CD4-positive, alpha-beta memory T cell (primary cell): ENCODE results near the gene TDRD9. TPM values are rescaled to one million over a fixed set of nuclear protein-coding genes. Genes with fewer than 3 reads are reported as not detected.

Experiments used
- CTCF ChIA-PET: fragments of 350-600 bp; sonication (Branson Sonifier 250); formaldehyde crosslinking; loops from one replicate; lab custom pipeline; 2021; ENCODE audit warnings: inconsistent platforms; ENCODE audit not compliant: partially characterized antibody; lab: Charles Lee
- POLR2A ChIA-PET: fragments of 350-600 bp; sonication (Branson Sonifier 250); formaldehyde crosslinking; loops from one replicate; lab custom pipeline; 2021; ENCODE audit not compliant: partially characterized antibody; lab: Charles Lee
- DNase-seq, 5 donors: peaks; one replicate each; pipeline versions ENCODE4 v3.0.0 to v3.0.0-alpha.2; 2020 to 2022; ENCODE audit warnings: mixed read lengths in 1 of 5
- H3K27ac ChIP-seq: one replicate; pipeline ENCODE4 v1.7.0; 2013; ENCODE audit warnings: low read depth, low read length
- H3K27me3 ChIP-seq: 2 replicates; pipeline ENCODE4 v1.7.0; 2013; ENCODE audit warnings: mild to moderate bottlenecking, low read length, moderate library complexity; ENCODE audit not compliant: insufficient read depth
- H3K36me3 ChIP-seq: 2 replicates; pipeline ENCODE4 v1.7.0; 2013; ENCODE audit warnings: mild to moderate bottlenecking, low read length, moderate library complexity; ENCODE audit not compliant: insufficient read depth
- H3K4me1 ChIP-seq: 2 replicates; pipeline ENCODE4 v1.7.0; 2013; ENCODE audit warnings: mild to moderate bottlenecking, low read length, moderate library complexity; ENCODE audit not compliant: insufficient read depth
- H3K4me3 ChIP-seq, 2 donors: one replicate each; pipeline ENCODE4 v1.7.0; 2013; ENCODE audit warnings: low read length in 2 of 2, mild to moderate bottlenecking in 1 of 2
- H3K9me3 ChIP-seq, 2 donors: one replicate each; pipeline ENCODE4 v1.7.0; 2013; ENCODE audit warnings: low read length in 2 of 2, control low read depth in 1 of 2; ENCODE audit not compliant: control insufficient read depth in 1 of 2
- H3K27ac Mint-ChIP-seq, 7 donors: one replicate each; pipeline ENCODE4 v1.8.0; 2020 to 2021; ENCODE audit warnings: mixed read lengths in 7 of 7, mild to moderate bottlenecking in 6 of 7, inconsistent platforms in 3 of 7, moderate library complexity in 3 of 7
- H3K27me3 Mint-ChIP-seq, 2 donors: one replicate each; pipeline ENCODE4 v1.8.0; 2020 to 2021; ENCODE audit warnings: mixed read lengths in 2 of 2
- H3K36me3 Mint-ChIP-seq, 2 donors: one replicate each; pipeline ENCODE4 v1.8.0; 2020 to 2021; ENCODE audit warnings: mixed read lengths in 2 of 2, inconsistent platforms in 1 of 2, mild to moderate bottlenecking in 1 of 2
- H3K4me1 Mint-ChIP-seq, 4 donors: one replicate each; pipeline ENCODE4 v1.8.0; 2020 to 2021; ENCODE audit warnings: mixed read lengths in 4 of 4, mild to moderate bottlenecking in 1 of 4
- H3K4me3 Mint-ChIP-seq, 8 donors: one replicate each; pipeline ENCODE4 v1.8.0; 2020 to 2021; ENCODE audit warnings: mixed read lengths in 8 of 8, mild to moderate bottlenecking in 7 of 8, moderate library complexity in 6 of 8, inconsistent platforms in 3 of 8
- H3K9me3 Mint-ChIP-seq, 8 donors: one replicate each; pipeline ENCODE4 v1.8.0; 2020 to 2021; ENCODE audit warnings: mixed read lengths in 8 of 8, mild to moderate bottlenecking in 5 of 8, inconsistent platforms in 3 of 8, moderate library complexity in 1 of 8
- intact Hi-C: fragments of 100-400 bp; cut with micrococcal nuclease; formaldehyde crosslinking; loops from one replicate; pipeline ENCODE4 v1.15.1; 2023
- polyA plus RNA-seq, 2 donors: library from polyadenylated mRNA; unstranded; fragments of 300-500 nt; fragmentation: Illumina TruSeq; gene quantifications; one replicate each; pipeline ENCODE4 v1.2.3, GENCODE V29; 2021
- total RNA-seq, 2 experiments: library from RNA; stranded (reverse); gene quantifications; one replicate each; pipeline ENCODE4 v1.2.3, GENCODE V29; 2021

TDRD9 gene
- total and polyA plus RNA-seq, 4 experiments from 2014 or later, result 0.28 to 1.2 (median 0.59) TPM

DNA sequence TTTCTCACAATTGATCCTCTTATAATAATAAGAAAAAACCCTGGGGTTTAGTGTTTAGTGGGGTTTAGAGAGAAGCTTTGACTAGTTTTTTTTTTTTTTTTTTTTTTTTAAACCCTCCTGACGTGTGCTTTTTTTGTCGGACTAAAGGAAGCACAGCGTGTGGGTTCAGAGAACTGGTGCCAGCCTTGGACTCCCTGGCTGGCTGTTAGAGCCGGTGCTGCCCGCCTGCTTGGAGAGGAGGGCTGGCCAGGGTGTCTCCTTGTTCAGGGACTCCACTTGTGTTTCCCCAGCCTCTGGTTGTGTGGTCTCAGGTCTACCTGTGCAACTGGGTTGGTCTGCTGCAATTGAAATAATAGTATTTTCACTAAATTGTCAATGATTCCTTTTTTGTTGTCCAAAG, 103.1 kb downstream of the TDRD9 start:
- intact Hi-C loops, result no loop called here
- no peak for DNase-seq
- no peak overlapping the region for H3K27ac Mint-ChIP-seq
- ChIA-PET CTCF (no interaction called here), POLR2A (no interaction called here)
- Histone ChIP-seq H3K27ac (no peak overlapping the region), H3K27me3 (peaks cover 4% of the 10 kb centered on the region), H3K36me3 (no peaks in the 10 kb centered on the region), H3K4me1 (no peaks in the 10 kb centered on the region), H3K9me3 (no peaks in the 10 kb centered on the region), H3K4me3 (no peak overlapping the region)
- H3K4me3 Mint-ChIP-seq, result no peak overlapping the region
- H3K9me3 Mint-ChIP-seq, result no peaks in the 10 kb centered on the region
- H3K36me3 Mint-ChIP-seq, result no peaks in the 10 kb centered on the region
- H3K4me1 Mint-ChIP-seq, result no peaks in the 10 kb centered on the region
- peaks cover 11 to 28% of the 10 kb centered on the region in 2 donors for H3K27me3 Mint-ChIP-seq

DNA sequence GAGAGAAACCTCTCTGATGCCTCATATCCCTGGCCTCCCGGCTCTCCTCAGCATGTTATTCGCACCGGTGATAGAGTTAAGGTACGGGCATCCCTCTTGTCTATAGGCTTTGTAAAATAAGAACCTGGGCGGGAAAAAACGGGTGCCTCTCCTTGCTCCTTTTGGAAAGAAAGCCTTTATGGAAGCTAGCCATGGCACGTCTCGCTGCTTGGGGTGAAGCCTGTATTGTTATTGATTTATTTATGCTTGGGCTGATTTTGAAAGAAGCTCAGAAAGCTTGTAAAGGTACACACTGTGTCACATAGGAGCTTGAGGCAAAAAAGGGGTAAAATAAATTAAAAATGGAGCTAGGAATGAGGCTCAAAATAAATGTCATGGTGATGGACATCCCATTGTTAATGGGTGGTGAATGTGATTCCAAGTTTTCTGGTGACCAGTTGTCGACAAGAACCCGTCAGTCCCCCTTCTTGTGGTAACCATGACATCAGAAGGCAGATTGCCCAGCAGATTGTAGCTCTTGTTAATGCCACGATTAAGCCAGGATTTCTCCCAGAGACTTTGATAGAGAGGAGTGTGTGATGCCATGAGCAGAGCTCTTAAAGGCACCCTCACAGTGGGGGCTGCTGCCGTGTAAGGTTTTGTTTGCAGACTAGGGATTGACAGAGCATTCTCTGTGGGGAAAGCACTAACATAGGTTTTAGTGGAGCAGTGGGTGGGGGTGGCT, 106.9 kb downstream of the TDRD9 start:
- no peak overlapping the region for H3K4me3 Mint-ChIP-seq
- Histone ChIP-seq H3K4me1 (no peaks in the 10 kb centered on the region), H3K9me3 (no peaks in the 10 kb centered on the region), H3K4me3 (no peak overlapping the region), H3K36me3 (no peaks in the 10 kb centered on the region), H3K27me3 (peaks cover 4% of the 10 kb centered on the region), H3K27ac (no peak overlapping the region)
- intact Hi-C loops, result no loop called here
- H3K36me3 Mint-ChIP-seq, result no peaks in the 10 kb centered on the region
- peaks cover 24 to 36% of the 10 kb centered on the region in 2 donors for H3K27me3 Mint-ChIP-seq
- DNase-seq, result no peak
- POLR2A ChIA-PET, result no interaction called here
- CTCF ChIA-PET, result no interaction called here
- no peaks in the 10 kb centered on the region for H3K9me3 Mint-ChIP-seq
- H3K27ac Mint-ChIP-seq, result no peak overlapping the region
- H3K4me1 Mint-ChIP-seq, result no peaks in the 10 kb centered on the region

DNA sequence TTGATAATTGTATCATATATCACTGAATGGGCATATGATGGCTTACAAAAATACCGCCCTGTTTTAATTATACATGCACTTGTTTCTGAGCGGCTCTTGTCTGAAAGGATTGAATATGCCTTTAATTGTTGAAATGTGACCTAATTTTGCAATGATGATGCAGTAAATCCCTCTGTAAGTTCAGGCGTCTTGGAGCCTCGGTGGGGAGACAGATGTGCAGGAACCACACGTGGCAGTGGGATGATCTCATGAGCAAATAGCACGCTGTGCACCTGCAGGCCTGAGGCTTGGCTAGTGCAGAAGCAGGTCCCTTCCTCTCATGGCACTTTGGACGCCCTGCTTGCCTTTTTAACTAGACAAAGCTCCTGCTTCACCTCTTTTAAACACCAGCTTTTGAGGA, 108.0 kb downstream of the TDRD9 start:
- POLR2A ChIA-PET, result no interaction called here
- CTCF ChIA-PET, result interaction anchor here (0.7 to 1.2 kb wide), 2 partner anchors 41 to 230 kb away, joined by 3 to 4 read pairs; no protein-coding TSS in a partner anchor
- no peak overlapping the region for H3K4me3 Mint-ChIP-seq

DNA sequence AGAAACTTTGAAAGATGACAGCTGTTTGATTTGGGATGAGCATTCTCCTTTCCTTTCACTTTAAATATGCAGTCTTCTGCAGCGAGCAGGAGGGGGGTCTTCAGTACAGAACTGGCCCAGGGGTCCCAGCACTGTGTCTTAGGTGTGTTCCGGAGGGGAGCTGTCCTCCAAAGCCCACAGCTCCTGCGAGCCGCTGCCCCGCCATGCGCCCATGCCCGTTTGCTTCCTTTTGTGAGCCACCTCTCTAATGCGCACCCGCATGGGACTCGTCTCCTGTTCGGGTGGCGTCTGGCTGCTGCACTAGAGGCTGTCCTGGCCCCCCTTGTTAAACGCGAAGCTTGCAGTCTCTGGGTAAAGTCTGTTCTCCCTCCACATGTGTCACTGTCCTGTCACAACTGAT, 108.8 kb downstream of the TDRD9 start:
- no peak overlapping the region for H3K4me3 ChIP-seq
- no peaks in the 10 kb centered on the region for H3K4me1 Mint-ChIP-seq
- H3K9me3 ChIP-seq, result no peaks in the 10 kb centered on the region
- no peaks in the 10 kb centered on the region for H3K36me3 Mint-ChIP-seq
- H3K4me1 ChIP-seq, result no peaks in the 10 kb centered on the region
- H3K27ac Mint-ChIP-seq, result no peak overlapping the region
- peaks cover 31 to 40% of the 10 kb centered on the region in 2 donors for H3K27me3 Mint-ChIP-seq
- intact Hi-C loops, result no loop called here
- H3K9me3 Mint-ChIP-seq, result no peaks in the 10 kb centered on the region
- ChIA-PET CTCF (interaction anchor here (0.7 to 1.2 kb wide), 2 partner anchors 41 to 231 kb away, joined by 3 to 4 read pairs; no protein-coding TSS in a partner anchor), POLR2A (no interaction called here)
- H3K27ac ChIP-seq, result no peak overlapping the region
- DNase-seq, result no peak
- H3K36me3 ChIP-seq, result no peaks in the 10 kb centered on the region
- peaks cover 4% of the 10 kb centered on the region for H3K27me3 ChIP-seq
- no peak overlapping the region for H3K4me3 Mint-ChIP-seq

More for the DNA sequence above, 108.0 kb downstream of the TDRD9 start:
- no peaks in the 10 kb centered on the region for H3K9me3 Mint-ChIP-seq
- peaks cover 28 to 41% of the 10 kb centered on the region in 2 donors for H3K27me3 Mint-ChIP-seq
- no peaks in the 10 kb centered on the region for H3K4me1 Mint-ChIP-seq
- Histone ChIP-seq H3K4me3 (no peak overlapping the region), H3K27ac (no peak overlapping the region), H3K36me3 (no peaks in the 10 kb centered on the region), H3K27me3 (peaks cover 4% of the 10 kb centered on the region), H3K9me3 (no peaks in the 10 kb centered on the region), H3K4me1 (no peaks in the 10 kb centered on the region)
- intact Hi-C loops, result no loop called here
- H3K27ac Mint-ChIP-seq, result no peak overlapping the region
- no peak for DNase-seq
- no peaks in the 10 kb centered on the region for H3K36me3 Mint-ChIP-seq

DNA sequence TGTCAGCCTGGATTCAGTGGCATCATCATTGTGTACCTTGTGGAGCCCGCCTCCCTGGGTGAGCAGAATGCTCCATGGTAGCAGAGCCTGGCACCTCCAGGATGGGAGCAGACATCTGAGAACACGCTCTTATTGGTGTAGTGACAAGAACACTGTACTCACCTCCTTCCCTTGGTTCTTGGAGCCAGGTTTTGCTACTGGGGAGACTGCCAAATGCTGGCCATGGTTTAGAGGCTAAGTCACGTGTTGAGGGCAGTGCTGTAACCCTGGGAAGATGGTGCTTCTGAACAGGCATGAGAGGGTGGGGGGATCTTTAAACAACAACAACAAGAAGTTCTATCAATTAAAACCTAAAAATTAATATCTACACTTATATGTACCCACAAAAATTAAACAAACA, 109.6 kb downstream of the TDRD9 start:
- Histone ChIP-seq H3K4me1 (no peaks in the 10 kb centered on the region), H3K27ac (no peak overlapping the region), H3K27me3 (peaks cover 4% of the 10 kb centered on the region), H3K36me3 (no peaks in the 10 kb centered on the region), H3K9me3 (no peaks in the 10 kb centered on the region), H3K4me3 (no peak overlapping the region)
- ChIA-PET POLR2A (no interaction called here), CTCF (no interaction called here)
- DNase-seq, result no peak
- Mint-ChIP-seq H3K27ac (no peak overlapping the region), H3K4me1 (no peaks in the 10 kb centered on the region), H3K27me3 (peaks cover 26 to 37% of the 10 kb centered on the region in 2 donors), H3K4me3 (no peak overlapping the region), H3K9me3 (no peaks in the 10 kb centered on the region), H3K36me3 (no peaks in the 10 kb centered on the region)
- intact Hi-C loops, result no loop called here

DNA sequence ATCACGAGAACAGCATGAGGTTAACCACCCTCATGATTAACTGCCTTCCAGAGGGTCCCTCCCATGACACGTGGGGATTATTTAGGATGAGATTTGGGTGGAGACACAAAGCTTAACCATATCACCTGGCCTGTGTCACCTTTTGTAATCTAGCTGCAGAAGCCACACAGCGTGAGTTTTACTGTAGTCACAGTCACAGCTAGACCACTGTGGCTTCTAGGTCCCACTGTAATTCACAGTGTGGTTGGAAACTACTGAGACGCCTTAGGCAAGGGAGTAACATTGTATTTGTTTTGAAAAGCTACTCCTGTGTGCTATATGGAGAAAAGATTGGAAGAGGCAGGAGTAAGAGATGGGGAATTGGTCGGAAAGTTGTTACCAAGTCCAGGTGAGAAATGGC, 111.0 kb downstream of the TDRD9 start:
- Mint-ChIP-seq H3K27me3 (peaks cover 25 to 30% of the 10 kb centered on the region in 2 donors), H3K4me3 (no peak overlapping the region), H3K9me3 (no peaks in the 10 kb centered on the region), H3K27ac (no peak overlapping the region), H3K36me3 (no peaks in the 10 kb centered on the region), H3K4me1 (no peaks in the 10 kb centered on the region)
- Histone ChIP-seq H3K36me3 (no peaks in the 10 kb centered on the region), H3K4me1 (no peaks in the 10 kb centered on the region), H3K27ac (no peak overlapping the region), H3K9me3 (no peaks in the 10 kb centered on the region), H3K4me3 (no peak overlapping the region), H3K27me3 (peaks cover 4% of the 10 kb centered on the region)
- CTCF ChIA-PET, result no interaction called here
- DNase-seq, result no peak
- POLR2A ChIA-PET, result no interaction called here
- intact Hi-C loops, result no loop called here

DNA sequence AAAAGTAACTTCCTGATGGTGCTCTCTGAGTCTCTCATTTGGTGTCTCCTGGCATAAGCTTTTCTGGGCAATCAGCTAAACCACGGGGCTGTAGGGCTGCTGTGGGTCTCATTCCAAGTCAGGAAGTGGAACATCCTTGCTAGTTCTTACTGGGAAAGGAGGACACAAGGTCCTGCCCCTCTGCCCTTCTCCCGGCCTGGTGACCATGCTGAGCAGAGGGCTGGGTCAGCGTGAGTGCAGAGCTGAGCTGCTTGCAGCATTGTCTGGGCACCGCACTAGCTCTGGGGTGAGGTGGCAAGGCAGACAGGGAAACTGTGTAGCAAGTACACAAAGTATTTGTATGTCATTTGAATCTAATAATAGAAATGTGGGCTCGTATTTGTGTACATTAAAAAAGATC, 112.3 kb downstream of the TDRD9 start:
- no peaks in the 10 kb centered on the region for H3K36me3 Mint-ChIP-seq
- H3K4me1 ChIP-seq, result no peaks in the 10 kb centered on the region
- H3K36me3 ChIP-seq, result no peaks in the 10 kb centered on the region
- H3K27me3 Mint-ChIP-seq, result peaks cover 23 to 27% of the 10 kb centered on the region in 2 donors
- no peaks in the 10 kb centered on the region for H3K9me3 Mint-ChIP-seq
- H3K27me3 ChIP-seq, result no peaks in the 10 kb centered on the region
- H3K27ac ChIP-seq, result no peak overlapping the region
- no peak overlapping the region for H3K4me3 ChIP-seq
- H3K9me3 ChIP-seq, result no peaks in the 10 kb centered on the region
- CTCF ChIA-PET, result no interaction called here
- no peak overlapping the region for H3K27ac Mint-ChIP-seq
- POLR2A ChIA-PET, result interaction anchor here (0.5 kb wide), 1 partner anchor 779 kb away, joined by 3 read pairs; no protein-coding TSS in a partner anchor
- intact Hi-C loops, result no loop called here
- no peaks in the 10 kb centered on the region for H3K4me1 Mint-ChIP-seq
- H3K4me3 Mint-ChIP-seq, result no peak overlapping the region
- no peak for DNase-seq
